PC-9 (cell line): ENCODE data around the gene NECAB3. TPM values are rescaled to one million over a fixed set of nuclear protein-coding genes. Genes with fewer than 3 reads are reported as not detected.

ENCODE experiments used
- BruUV-seq: library from RNA; stranded (reverse); fragments of 400-500 nt; replicated peaks from 2 replicates; lab custom pipeline; 2021; lab: Mats Ljungman, UMichigan
- CTCF ChIA-PET: fragments of 300-600 bp; sonication (Branson Sonifier 250); formaldehyde crosslinking; loops from one replicate; lab custom pipeline; 2022; ENCODE audit warnings: antibody characterized with exemption; lab: Charles Lee
- POLR2A ChIA-PET: fragments of 300-600 bp; sonication (Branson Sonifier 250); formaldehyde crosslinking; loops from one replicate; lab custom pipeline; 2022; ENCODE audit warnings: antibody characterized with exemption; ENCODE audit not compliant: unreplicated experiment; lab: Charles Lee
- DNase-seq, 2 experiments: peaks; one replicate each; pipeline versions ENCODE4 v3.0.0 to v3.0.0-alpha.2; 2015 to 2022; ENCODE audit warnings: mixed read lengths in 1 of 2
- H2AFZ ChIP-seq: fragments of 200-600 bp; sonication (generic); 2 replicates; pipeline ENCODE4 v1.8.1; 2017; ENCODE audit warnings: antibody characterized with exemption
- H3F3A ChIP-seq: fragments of 200-600 bp; sonication (generic); 2 replicates; pipeline ENCODE4 v1.8.1; 2017; ENCODE audit warnings: antibody characterized with exemption, mild to moderate bottlenecking, low read depth; ENCODE audit not compliant: insufficient read depth
- H3K27ac ChIP-seq: fragments of 200-600 bp; sonication (generic); 2 replicates; pipeline ENCODE4 v1.6.1; 2016; ENCODE audit warnings: mixed run types
- H3K27me3 ChIP-seq: fragments of 200-600 bp; sonication (generic); 2 replicates; pipeline ENCODE4 v1.6.1; 2016; ENCODE audit warnings: low read depth, mixed run types; ENCODE audit not compliant: insufficient read depth
- H3K36me3 ChIP-seq: fragments of 200-600 bp; sonication (generic); 2 replicates; pipeline ENCODE4 v1.6.1; 2016; ENCODE audit warnings: low read depth, mixed run types
- H3K4me1 ChIP-seq: fragments of 200-600 bp; sonication (generic); replicated peaks from 2 replicates; pipeline ENCODE4 v1.6.1; 2016; ENCODE audit warnings: mixed run types; ENCODE audit not compliant: insufficient read depth
- H3K4me2 ChIP-seq: fragments of 200-600 bp; sonication (generic); 2 replicates; pipeline ENCODE4 v1.6.1; 2017; ENCODE audit warnings: mixed run types
- H3K4me3 ChIP-seq: fragments of 200-600 bp; sonication (generic); 2 replicates; pipeline ENCODE4 v1.6.1; 2016; ENCODE audit warnings: mixed run types
- H3K79me2 ChIP-seq: fragments of 200-600 bp; sonication (generic); 2 replicates; pipeline ENCODE4 v1.6.1; 2017; ENCODE audit warnings: low read depth, mixed run types
- H3K9me2 ChIP-seq: fragments of 200-600 bp; sonication (generic); 2 replicates; pipeline ENCODE4 v1.8.1; 2017; ENCODE audit warnings: mild to moderate bottlenecking; ENCODE audit not compliant: insufficient read depth
- H3K9me3 ChIP-seq: fragments of 200-600 bp; sonication (generic); 2 replicates; pipeline ENCODE4 v1.8.1; 2016; ENCODE audit warnings: low read depth; ENCODE audit not compliant: insufficient read depth
- H4K20me1 ChIP-seq: fragments of 200-600 bp; sonication (generic); 2 replicates; pipeline ENCODE4 v1.8.1; 2017; ENCODE audit not compliant: insufficient read depth
- EZH2 ChIP-seq: fragments of 200-600 bp; sonication (generic); IDR thresholded peaks from 2 replicates; pipeline ENCODE4 v1.8.0; 2017; ENCODE audit warnings: antibody characterized with exemption, low read depth
- intact Hi-C: fragments of 100-400 bp; cut with micrococcal nuclease; formaldehyde crosslinking; loops from one replicate; pipeline ENCODE4 v1.10.0; 2022; ENCODE audit not compliant: unreplicated experiment
- total RNA-seq: library from RNA; stranded (reverse); gene quantifications from 2 replicates; pipeline ENCODE4 v1.2.3, GENCODE V29; 2021
- TF ChIP-seq, protein P1 (sequence below): fragments of 200-600 bp; sonication (generic); conservative IDR thresholded peaks from 2 replicates; pipeline ENCODE4 v1.6.1; 2017; ENCODE audit warnings: mixed run types, antibody characterized with exemption, mild to moderate bottlenecking, moderate library complexity

The NECAB3 gene
- total RNA-seq, 1 experiment from 2014 or later: 72.1 TPM

DNA sequence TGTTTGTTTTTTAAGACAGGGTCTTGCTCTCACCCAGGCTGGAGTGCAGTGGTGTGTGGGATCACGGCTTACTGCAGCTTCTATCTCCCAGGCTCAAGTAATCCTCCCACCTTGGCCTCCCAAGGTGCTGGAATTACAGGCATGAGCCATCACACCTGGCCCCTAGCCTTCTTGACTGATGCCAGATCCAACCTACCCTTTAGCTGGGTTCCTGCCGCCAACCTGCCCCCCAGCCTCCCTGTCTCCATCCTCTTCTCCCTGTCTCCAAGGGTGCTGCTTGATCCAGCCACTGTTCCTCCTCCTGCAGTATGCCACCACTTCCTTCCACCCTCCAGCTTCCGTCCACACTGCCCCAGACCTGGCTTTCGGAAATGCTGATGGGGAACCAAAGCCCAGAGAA lies 15.3 kb downstream of the NECAB3 start:
- intact Hi-C loops: no loop called here
- H4K20me1 ChIP-seq: no peaks in the 10 kb centered on the region
- H3K9me3 ChIP-seq: no peaks in the 10 kb centered on the region
- DNase-seq: no peak
- no peaks in the 10 kb centered on the region; the same call in 1 of the 2 replicates for H3K79me2 ChIP-seq
- H3K27ac ChIP-seq: no peak overlapping the region
- no TSS peak for BruUV-seq
- peaks cover 24% of the 10 kb centered on the region for H3K4me1 ChIP-seq
- no peak overlapping the region for H3K4me3 ChIP-seq
- H3K9me2 ChIP-seq: no peaks in the 10 kb centered on the region
- H3K4me2 ChIP-seq: no peak overlapping the region
- no peaks in the 10 kb centered on the region for H3K36me3 ChIP-seq
- peaks cover 12% of the 10 kb centered on the region; the same call in 1 of the 2 replicates for H3F3A ChIP-seq
- H3K27me3 ChIP-seq: no peaks in the 10 kb centered on the region
- no peak for TF ChIP-seq EZH2
- TF ChIP-seq, protein P1, sequence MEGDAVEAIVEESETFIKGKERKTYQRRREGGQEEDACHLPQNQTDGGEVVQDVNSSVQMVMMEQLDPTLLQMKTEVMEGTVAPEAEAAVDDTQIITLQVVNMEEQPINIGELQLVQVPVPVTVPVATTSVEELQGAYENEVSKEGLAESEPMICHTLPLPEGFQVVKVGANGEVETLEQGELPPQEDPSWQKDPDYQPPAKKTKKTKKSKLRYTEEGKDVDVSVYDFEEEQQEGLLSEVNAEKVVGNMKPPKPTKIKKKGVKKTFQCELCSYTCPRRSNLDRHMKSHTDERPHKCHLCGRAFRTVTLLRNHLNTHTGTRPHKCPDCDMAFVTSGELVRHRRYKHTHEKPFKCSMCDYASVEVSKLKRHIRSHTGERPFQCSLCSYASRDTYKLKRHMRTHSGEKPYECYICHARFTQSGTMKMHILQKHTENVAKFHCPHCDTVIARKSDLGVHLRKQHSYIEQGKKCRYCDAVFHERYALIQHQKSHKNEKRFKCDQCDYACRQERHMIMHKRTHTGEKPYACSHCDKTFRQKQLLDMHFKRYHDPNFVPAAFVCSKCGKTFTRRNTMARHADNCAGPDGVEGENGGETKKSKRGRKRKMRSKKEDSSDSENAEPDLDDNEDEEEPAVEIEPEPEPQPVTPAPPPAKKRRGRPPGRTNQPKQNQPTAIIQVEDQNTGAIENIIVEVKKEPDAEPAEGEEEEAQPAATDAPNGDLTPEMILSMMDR: no peak
- no peak overlapping the region for H2AFZ ChIP-seq
- ChIA-PET POLR2A (no interaction called here), CTCF (interaction anchor here (0.6 kb wide), 1 partner anchor 257 kb away, joined by 4 read pairs; the partner anchor contains the start of gene CDK5RAP1)

DNA sequence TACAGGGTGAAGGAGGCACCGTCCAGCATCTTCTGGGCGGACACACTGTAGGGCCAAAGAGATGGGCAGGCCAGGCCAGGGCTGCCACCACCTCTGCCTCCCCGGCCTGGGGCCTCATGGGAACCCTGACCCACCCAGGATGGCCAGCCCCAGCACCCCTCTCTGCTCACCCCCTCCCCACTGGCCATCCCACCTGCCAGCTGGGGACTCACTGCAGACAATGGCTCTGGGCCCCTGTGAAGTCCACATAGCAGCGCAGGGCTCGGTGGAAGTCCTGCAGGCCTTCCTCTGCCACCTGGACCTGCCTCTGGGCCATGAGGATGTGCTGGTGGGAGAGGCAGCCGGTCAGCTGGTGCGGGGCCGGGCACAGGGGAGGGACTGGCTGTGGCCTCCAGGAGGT lies 15.7 kb downstream of the NECAB3 start:
- CTCF ChIA-PET: interaction anchor here (0.6 kb wide), 1 partner anchor 257 kb away, joined by 4 read pairs; the partner anchor contains the start of gene CDK5RAP1
- no peak overlapping the region for H3K27ac ChIP-seq
- no peak overlapping the region for H3K4me3 ChIP-seq
- peaks cover 27% of the 10 kb centered on the region for H3K4me1 ChIP-seq
- no peaks in the 10 kb centered on the region for H3K9me3 ChIP-seq
- no peaks in the 10 kb centered on the region for H4K20me1 ChIP-seq
- H2AFZ ChIP-seq: no peak overlapping the region
- H3K4me2 ChIP-seq: no peak overlapping the region
- H3K27me3 ChIP-seq: no peaks in the 10 kb centered on the region
- POLR2A ChIA-PET: no interaction called here
- peaks cover 16% of the 10 kb centered on the region; the same call in 1 of the 2 replicates for H3F3A ChIP-seq
- H3K36me3 ChIP-seq: no peaks in the 10 kb centered on the region
- BruUV-seq: no TSS peak
- TF ChIP-seq EZH2: no peak
- TF ChIP-seq, protein P1: no peak
- no peaks in the 10 kb centered on the region for H3K9me2 ChIP-seq
- no peaks in the 10 kb centered on the region; the same call in 1 of the 2 replicates for H3K79me2 ChIP-seq
- no peak for DNase-seq
- intact Hi-C loops: no loop called here

DNA sequence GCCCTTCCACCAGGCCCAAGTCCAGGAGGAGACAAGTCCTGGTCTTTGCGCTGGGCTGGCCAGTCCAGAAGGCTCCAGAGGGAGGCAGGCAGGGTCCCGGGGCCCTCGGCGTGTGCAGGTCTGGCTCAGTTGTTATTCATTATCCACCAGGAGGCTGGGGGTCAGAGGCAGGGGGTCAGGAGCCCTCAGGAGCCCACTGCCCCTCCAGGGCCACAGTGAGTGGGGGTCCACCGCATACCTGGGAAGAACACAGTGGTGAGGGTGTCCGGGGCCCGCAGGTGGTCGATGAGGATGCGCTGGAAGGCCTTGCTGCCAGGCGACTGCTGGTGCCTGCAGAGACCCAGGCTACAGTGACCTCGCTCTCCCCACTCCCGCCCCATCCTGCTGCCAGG lies 16.5 kb downstream of the NECAB3 start:
- Histone ChIP-seq H3K4me2 (no peak overlapping the region), H3F3A (peaks cover 19% of the 10 kb centered on the region; the same call in 1 of the 2 replicates), H3K27ac (no peak overlapping the region), H2AFZ (no peak overlapping the region), H3K4me3 (no peak overlapping the region), H3K9me3 (no peaks in the 10 kb centered on the region), H3K9me2 (no peaks in the 10 kb centered on the region), H3K4me1 (peaks cover 29% of the 10 kb centered on the region), H4K20me1 (no peaks in the 10 kb centered on the region), H3K79me2 (no peaks in the 10 kb centered on the region; the same call in 1 of the 2 replicates), H3K27me3 (no peaks in the 10 kb centered on the region), H3K36me3 (no peaks in the 10 kb centered on the region)
- intact Hi-C loops: no loop called here
- BruUV-seq: no TSS peak
- no peak for DNase-seq
- no peak for TF ChIP-seq EZH2
- TF ChIP-seq, protein P1: no peak
- CTCF ChIA-PET: no interaction called here
- POLR2A ChIA-PET: no interaction called here
